HCT116 (cell line): ENCODE measurements around the gene DUSP2. TPM values are rescaled to one million over a fixed set of nuclear protein-coding genes. Genes with fewer than 3 reads are reported as not detected.

Experiments used
- ATAC-seq: fragments of 200-7000 bp; cut with Tn5 transposase; 2 replicates; pipeline ENCODE4 v1.9.1; 2020; ENCODE audit warnings: mild to moderate bottlenecking, moderate library complexity
- BruUV-seq: library from RNA; stranded (reverse); fragments of 400-500 nt; replicated peaks from 2 replicates; lab custom pipeline; 2021; lab: Mats Ljungman, UMichigan
- CTCF ChIA-PET: fragments of 300-600 bp; sonication (Branson Sonifier 250); formaldehyde crosslinking; loops from one replicate; lab custom pipeline; 2021; ENCODE audit warnings: antibody characterized with exemption; lab: Charles Lee
- POLR2A ChIA-PET: fragments of 300-600, 350-600 bp; sonication (Branson Sonifier 250); formaldehyde crosslinking; loops from one replicate; lab custom pipeline; 2021; ENCODE audit warnings: antibody characterized with exemption; lab: Charles Lee
- RAD21 ChIA-PET, 2 experiments: fragments of 300-600 bp; sonication (Branson Sonifier 250); formaldehyde crosslinking; loops; one replicate each; lab custom pipeline; 2023; ENCODE audit warnings: low total read pairs in 2 of 2; ENCODE audit not compliant: uncharacterized antibody in 2 of 2, unreplicated experiment in 2 of 2, low non-redundant PET in 1 of 2; lab: Charles Lee
- DNase-seq: peaks from one replicate; pipeline ENCODE4 v3.0.0-alpha.2; 2010; ENCODE audit warnings: low read depth, low spot score
- H2AFZ ChIP-seq: fragments of 200-600 bp; shearing (Covaris generic), sonication (generic); 2 replicates; pipeline ENCODE4 v1.6.1; 2017; ENCODE audit warnings: low read depth, mixed run types, mixed read lengths, antibody characterized with exemption, low read length; ENCODE audit not compliant: poor library complexity, severe bottlenecking
- H3K27ac ChIP-seq: 2 replicates; pipeline ENCODE4 v1.5.1; 2012; ENCODE audit warnings: low read depth, low read length
- H3K27me3 ChIP-seq: fragments of 200-600 bp; sonication (generic); 2 replicates; pipeline ENCODE4 v1.6.1; 2016; ENCODE audit warnings: mixed run types, low read length, mixed read lengths; ENCODE audit not compliant: insufficient read depth
- H3K36me3 ChIP-seq, 2 experiments: fragments of 200-500 bp in 1 of 2; fragments of 200-600 bp in 1 of 2; sonication (Bioruptor generic) in 1 of 2; sonication (generic) in 1 of 2; 2 replicates each; pipeline versions ENCODE4 v1.5.1 to v1.6.1; 2014 to 2016; ENCODE audit warnings: low read length in 2 of 2, inconsistent platforms in 1 of 2, mixed read lengths in 1 of 2, mixed run types in 1 of 2; ENCODE audit not compliant: insufficient read depth in 2 of 2, control insufficient read depth in 1 of 2
- H3K4me1 ChIP-seq, 2 experiments: fragments of 200-600 bp in 1 of 2; sonication (generic) in 1 of 2; 2 replicates each; pipeline versions ENCODE4 v1.5.1 to v1.6.1; 2012 to 2017; ENCODE audit warnings: low read length in 2 of 2, inconsistent platforms in 1 of 2, mild to moderate bottlenecking in 1 of 2, mixed read lengths in 1 of 2, mixed run types in 1 of 2, moderate library complexity in 1 of 2; ENCODE audit not compliant: insufficient read depth in 2 of 2, control insufficient read depth in 1 of 2
- H3K4me2 ChIP-seq: fragments of 200-600 bp; sonication (generic); 2 replicates; pipeline ENCODE4 v1.6.1; 2017; ENCODE audit warnings: mixed run types, low read length, mixed read lengths
- H3K4me3 ChIP-seq, 2 experiments: fragments of 200-600 bp in 1 of 2; sonication (generic) in 1 of 2; replicated peaks in 1 of 2; 2 replicates each; pipeline ENCODE4 v1.5.1; 2011 to 2016; ENCODE audit warnings: low read length in 2 of 2, control low read depth in 1 of 2, low read depth in 1 of 2, mild to moderate bottlenecking in 1 of 2, mixed read lengths in 1 of 2, mixed run types in 1 of 2
- H3K79me2 ChIP-seq: fragments of 200-600 bp; sonication (generic); 2 replicates; pipeline ENCODE4 v1.6.1; 2017; ENCODE audit warnings: mild to moderate bottlenecking, mixed run types, low read length, moderate library complexity, mixed read lengths; ENCODE audit not compliant: insufficient read depth
- H3K9ac ChIP-seq: fragments of 200-600 bp; sonication (generic); 2 replicates; pipeline ENCODE4 v1.6.1; 2016; ENCODE audit warnings: low read length, mixed read lengths
- H3K9me2 ChIP-seq: fragments of 200-600 bp; sonication (generic), shearing (Covaris generic); 2 replicates; pipeline ENCODE4 v1.6.1; 2017; ENCODE audit warnings: mixed run types, mild to moderate bottlenecking, moderate library complexity; ENCODE audit not compliant: insufficient read depth
- H3K9me3 ChIP-seq, 2 experiments: fragments of 200-500 bp in 1 of 2; fragments of 200-600 bp in 1 of 2; sonication (Bioruptor generic) in 1 of 2; sonication (generic) in 1 of 2; 2 replicates each; pipeline ENCODE4 v1.6.1; 2014 to 2017; ENCODE audit warnings: low read length in 2 of 2, mixed read lengths in 2 of 2, inconsistent platforms in 1 of 2, low read depth in 1 of 2, mild to moderate bottlenecking in 1 of 2, mixed run types in 1 of 2, moderate library complexity in 1 of 2; ENCODE audit not compliant: control insufficient read depth in 1 of 2, insufficient read depth in 1 of 2
- H4K20me1 ChIP-seq: fragments of 200-600 bp; sonication (generic), shearing (Covaris generic); 2 replicates; pipeline ENCODE4 v1.6.1; 2017; ENCODE audit warnings: mixed run types, mild to moderate bottlenecking, moderate library complexity; ENCODE audit not compliant: insufficient read depth
- EGR1 ChIP-seq: IDR thresholded peaks from 2 replicates; pipeline ENCODE4 v1.6.1; 2012; ENCODE audit warnings: low read depth
- intact Hi-C: fragments of 100-400 bp; cut with micrococcal nuclease; formaldehyde crosslinking; loops from 2 replicates; pipeline ENCODE4 v1.10.0; 2022
- total RNA-seq: library from RNA; stranded (reverse); gene quantifications from one replicate; pipeline ENCODE4 v1.2.1, GENCODE V29; 2021; ENCODE audit not compliant: unreplicated experiment
- TF ChIP-seq, protein P1 (sequence below): IDR thresholded peaks from 2 replicates; pipeline ENCODE4 v1.6.1; 2011; ENCODE audit warnings: mild to moderate bottlenecking, low read length, moderate library complexity; ENCODE audit not compliant: insufficient replicate concordance; ENCODE audit errors: extremely low read depth
- TF ChIP-seq, protein P2 (sequence below), 3 experiments: fragments of 200-600 bp in 1 of 3; sonication (generic) in 1 of 3; IDR thresholded peaks in 2 of 3; conservative IDR thresholded peaks in 1 of 3; 2 replicates each; pipeline ENCODE4 v1.5.1; 2012 to 2017; ENCODE audit warnings: low read depth in 2 of 3, low read length in 2 of 3, antibody characterized with exemption in 1 of 3, borderline replicate concordance in 1 of 3, control low read depth in 1 of 3, mild to moderate bottlenecking in 1 of 3, mixed read lengths in 1 of 3, mixed run types in 1 of 3, moderate library complexity in 1 of 3; ENCODE audit not compliant: insufficient read depth in 1 of 3

The DUSP2 gene
- total RNA-seq, 1 experiment from 2014 or later: 24.5 TPM

DNA sequence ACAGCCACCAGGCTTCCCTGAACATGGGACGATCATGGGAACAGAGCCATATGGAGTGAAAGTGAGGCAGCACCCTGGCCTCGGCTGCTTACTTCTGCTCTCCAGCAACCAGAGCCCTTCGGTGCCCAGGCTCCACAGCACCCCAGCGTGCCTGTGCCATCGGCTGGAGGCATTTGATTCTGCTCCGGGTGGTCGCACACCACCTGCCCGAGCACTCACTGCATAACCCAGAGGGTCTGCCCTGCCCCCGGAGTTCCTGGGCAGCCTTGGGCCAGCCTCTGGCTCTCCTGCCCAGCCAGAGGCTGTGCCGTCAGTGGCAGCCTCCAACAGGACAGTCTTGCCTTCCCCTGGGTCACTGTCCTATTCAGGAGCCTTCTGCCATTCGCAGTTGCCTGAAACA, 10.8 kb downstream of the DUSP2 start (continued):
- TF ChIP-seq, protein P1, sequence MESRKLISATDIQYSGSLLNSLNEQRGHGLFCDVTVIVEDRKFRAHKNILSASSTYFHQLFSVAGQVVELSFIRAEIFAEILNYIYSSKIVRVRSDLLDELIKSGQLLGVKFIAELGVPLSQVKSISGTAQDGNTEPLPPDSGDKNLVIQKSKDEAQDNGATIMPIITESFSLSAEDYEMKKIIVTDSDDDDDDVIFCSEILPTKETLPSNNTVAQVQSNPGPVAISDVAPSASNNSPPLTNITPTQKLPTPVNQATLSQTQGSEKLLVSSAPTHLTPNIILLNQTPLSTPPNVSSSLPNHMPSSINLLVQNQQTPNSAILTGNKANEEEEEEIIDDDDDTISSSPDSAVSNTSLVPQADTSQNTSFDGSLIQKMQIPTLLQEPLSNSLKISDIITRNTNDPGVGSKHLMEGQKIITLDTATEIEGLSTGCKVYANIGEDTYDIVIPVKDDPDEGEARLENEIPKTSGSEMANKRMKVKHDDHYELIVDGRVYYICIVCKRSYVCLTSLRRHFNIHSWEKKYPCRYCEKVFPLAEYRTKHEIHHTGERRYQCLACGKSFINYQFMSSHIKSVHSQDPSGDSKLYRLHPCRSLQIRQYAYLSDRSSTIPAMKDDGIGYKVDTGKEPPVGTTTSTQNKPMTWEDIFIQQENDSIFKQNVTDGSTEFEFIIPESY: no peak

DNA sequence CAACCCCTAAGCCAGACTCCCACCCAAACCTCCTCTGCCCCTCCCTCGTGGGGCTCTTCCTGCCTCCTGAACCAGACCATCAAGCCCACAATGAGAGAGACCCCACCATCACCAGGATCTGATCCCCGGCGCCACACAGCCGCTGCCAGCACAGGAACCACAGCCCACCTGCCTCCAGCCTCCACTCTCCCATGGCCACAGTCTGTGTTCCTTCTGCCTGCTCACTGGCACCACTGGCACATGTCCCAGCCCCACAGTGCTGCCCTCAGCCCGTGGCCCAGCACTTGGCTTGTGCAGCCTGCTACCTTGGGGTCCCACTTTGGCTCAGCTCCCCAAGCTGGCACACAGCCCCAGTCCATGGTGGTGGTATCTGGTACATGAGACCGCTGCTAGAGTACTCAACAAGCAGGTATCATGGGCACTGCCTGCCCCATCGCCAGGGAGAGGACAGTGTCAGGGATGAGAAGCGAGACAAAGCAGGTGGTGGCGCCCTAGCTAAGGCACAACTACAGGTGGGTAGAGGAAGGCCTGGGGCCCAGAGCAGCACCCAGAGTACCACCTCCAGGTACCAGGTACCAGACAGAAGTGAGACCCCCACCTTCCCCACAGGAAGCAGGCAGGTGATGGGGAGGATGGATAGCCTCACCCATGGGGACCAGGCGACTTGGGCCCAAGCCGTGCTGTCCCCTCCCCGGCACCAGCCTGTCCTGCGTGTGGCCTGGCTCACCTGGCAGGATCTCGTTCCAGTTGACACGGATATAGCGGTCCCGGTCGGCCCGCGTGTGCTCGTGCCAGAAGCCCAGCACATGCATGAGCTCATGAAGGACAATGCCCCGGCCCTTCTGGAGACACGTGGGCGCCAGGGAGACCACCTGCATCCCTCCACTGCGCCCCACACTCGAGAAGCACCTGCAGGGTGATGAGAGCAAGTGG, 13.2 kb downstream of the DUSP2 start:
- DNase-seq: no peak
- no peak for ATAC-seq
- Histone ChIP-seq H2AFZ (no peak overlapping the region), H3K4me3 (no peak overlapping the region), H3K27me3 (no peaks in the 10 kb centered on the region), H3K9me2 (no peaks in the 10 kb centered on the region), H3K9me3 (no peaks in the 10 kb centered on the region), H3K36me3 (no peaks in the 10 kb centered on the region), H3K27ac (no peak overlapping the region; the same call in 1 of the 2 replicates), H3K4me1 (no peaks in the 10 kb centered on the region), H3K79me2 (no peaks in the 10 kb centered on the region), H3K9ac (no peak overlapping the region), H4K20me1 (no peaks in the 10 kb centered on the region), H3K4me2 (no peak overlapping the region)
- no TSS peak for BruUV-seq
- POLR2A ChIA-PET: no interaction called here
- RAD21 ChIA-PET: no interaction called here
- TF ChIP-seq EGR1: no peak
- TF ChIP-seq, protein P2, sequence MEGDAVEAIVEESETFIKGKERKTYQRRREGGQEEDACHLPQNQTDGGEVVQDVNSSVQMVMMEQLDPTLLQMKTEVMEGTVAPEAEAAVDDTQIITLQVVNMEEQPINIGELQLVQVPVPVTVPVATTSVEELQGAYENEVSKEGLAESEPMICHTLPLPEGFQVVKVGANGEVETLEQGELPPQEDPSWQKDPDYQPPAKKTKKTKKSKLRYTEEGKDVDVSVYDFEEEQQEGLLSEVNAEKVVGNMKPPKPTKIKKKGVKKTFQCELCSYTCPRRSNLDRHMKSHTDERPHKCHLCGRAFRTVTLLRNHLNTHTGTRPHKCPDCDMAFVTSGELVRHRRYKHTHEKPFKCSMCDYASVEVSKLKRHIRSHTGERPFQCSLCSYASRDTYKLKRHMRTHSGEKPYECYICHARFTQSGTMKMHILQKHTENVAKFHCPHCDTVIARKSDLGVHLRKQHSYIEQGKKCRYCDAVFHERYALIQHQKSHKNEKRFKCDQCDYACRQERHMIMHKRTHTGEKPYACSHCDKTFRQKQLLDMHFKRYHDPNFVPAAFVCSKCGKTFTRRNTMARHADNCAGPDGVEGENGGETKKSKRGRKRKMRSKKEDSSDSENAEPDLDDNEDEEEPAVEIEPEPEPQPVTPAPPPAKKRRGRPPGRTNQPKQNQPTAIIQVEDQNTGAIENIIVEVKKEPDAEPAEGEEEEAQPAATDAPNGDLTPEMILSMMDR (IDR thresholded peaks at IDR 0.05 in 2 of 3, conservative IDR thresholded peaks at IDR 0.05 in 1 of 3; ENCODE audit: borderline replicate concordance in 1 of 3, insufficient read depth in 1 of 3, low read depth in 2 of 3, low read length in 2 of 3): no peak
- intact Hi-C loops: no loop called here
- CTCF ChIA-PET: no interaction called here
